Activated CD4-positive, alpha-beta T cell treated with anti-CD3 and anti-CD28 coated beads for 1 hour (primary cell): ENCODE data around the gene JAML.

ENCODE experiments used
- DNase-seq: peaks from one replicate; pipeline ENCODE4 v3.0.0-alpha.2; 2020

The JAML gene

GRCh38 chr11:118239509-118240205 is 14.8 kb upstream of the JAML start:
- DNase-seq = no peak

DNA sequence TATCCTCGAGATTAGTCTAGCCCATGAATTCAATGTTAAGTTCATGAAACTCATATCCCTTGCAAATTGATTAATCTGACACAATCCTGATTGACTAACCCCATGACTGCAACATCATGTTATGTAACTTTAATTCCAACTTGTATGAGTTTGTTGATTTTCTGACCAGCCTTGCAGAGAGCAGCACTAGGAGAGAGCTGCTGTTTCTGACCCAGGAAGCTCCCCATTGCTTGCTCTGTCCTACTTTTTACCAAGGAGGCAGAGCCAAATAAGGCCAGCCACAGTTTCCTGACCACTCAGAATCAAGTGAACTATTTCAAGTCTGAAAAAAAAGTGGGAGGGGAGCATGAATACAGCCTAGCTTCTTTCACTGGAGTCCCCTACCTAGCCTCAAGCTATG is 14.1 kb upstream of the JAML start:
- no peak for DNase-seq

- DNase-seq = no peak
Measured at GRCh38 chr11:118238421-118238820, 13.6 kb upstream of the JAML start.

DNA sequence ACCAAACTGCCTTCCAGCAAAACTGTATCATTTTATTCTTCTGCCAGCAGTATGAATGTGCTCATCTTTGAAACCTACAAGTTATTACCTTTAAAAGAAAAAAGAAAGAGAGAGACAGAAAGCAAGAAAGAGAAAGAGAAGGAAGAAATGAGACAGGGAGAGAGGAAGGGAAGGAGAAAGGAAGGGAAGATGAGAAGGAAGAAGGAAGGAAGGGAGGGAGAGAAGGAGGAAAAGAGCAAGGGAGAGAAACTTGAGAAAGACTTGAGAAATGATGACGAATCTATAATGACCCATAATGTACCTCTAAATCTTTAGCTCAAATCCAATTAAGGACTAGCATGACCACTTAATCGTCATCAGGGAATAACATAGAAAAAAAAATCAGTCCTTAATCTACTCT is 11.4 kb upstream of the JAML start:
- no peak for DNase-seq

GRCh38 chr11:118234833-118235232 is 10.0 kb upstream of the JAML start:
- no peak for DNase-seq

- no peak for DNase-seq
Measured at GRCh38 chr11:118233850-118234249, 9.0 kb upstream of the JAML start.

DNA sequence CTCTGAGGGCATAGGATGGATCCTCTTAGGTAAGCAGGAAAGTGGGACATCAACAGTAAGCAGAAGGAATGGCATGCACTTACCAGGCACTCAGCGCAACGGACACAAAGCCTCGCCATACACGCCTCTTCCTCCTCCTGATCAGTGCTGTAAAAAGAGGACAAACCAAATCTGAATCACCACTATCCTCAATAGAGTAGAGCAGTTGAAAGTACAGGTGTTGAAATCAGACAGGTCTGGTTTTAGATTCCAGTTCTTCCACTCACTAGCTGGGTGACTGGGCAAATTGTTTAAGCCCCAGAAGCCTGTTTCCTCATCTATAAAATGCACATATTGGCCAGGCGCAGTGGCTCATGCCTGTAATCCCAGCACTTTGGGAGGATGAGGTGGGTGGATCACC is 8.6 kb upstream of the JAML start:
- DNase-seq = no peak

DNA sequence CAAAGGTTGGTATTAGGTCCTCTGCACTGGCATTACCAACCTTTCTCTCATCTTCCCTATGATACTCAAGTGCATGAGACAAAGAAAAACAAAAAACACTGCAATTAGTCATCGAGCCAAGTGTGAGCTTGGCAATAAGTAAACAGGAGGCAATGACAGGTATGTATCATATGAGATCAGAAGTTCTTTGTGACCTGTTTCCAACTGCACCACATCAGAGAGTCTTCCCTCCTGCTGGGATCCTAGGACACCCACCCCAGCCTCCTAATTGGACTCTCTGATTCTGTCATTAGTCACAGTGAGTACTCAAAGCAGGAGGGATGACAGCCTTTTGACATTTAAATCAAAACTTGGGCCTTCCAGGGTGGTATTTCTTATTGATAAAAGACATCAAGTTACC is 7.8 kb upstream of the JAML start:
- no peak for DNase-seq

DNA sequence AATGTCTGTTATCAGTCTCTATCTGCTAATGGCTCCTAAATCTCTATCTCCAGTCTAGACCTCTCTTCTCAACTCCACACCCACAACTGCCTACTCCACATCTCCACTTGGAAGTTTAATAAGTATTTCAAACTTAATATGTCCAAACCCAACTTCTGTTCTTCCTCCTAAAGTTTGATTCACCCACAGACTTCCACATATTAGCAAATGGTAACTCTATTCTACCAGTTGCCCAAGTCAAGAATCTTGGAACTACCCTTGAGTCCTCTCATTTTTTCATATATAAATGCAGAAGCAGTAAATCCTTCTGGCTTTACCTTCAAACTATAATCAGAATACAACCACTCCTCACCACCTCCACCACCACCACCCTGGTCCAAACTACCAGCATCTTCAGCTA is 6.7 kb upstream of the JAML start:
- DNase-seq = no peak

- no peak for DNase-seq
Measured at GRCh38 chr11:118230088-118230487, 5.3 kb upstream of the JAML start.

DNA sequence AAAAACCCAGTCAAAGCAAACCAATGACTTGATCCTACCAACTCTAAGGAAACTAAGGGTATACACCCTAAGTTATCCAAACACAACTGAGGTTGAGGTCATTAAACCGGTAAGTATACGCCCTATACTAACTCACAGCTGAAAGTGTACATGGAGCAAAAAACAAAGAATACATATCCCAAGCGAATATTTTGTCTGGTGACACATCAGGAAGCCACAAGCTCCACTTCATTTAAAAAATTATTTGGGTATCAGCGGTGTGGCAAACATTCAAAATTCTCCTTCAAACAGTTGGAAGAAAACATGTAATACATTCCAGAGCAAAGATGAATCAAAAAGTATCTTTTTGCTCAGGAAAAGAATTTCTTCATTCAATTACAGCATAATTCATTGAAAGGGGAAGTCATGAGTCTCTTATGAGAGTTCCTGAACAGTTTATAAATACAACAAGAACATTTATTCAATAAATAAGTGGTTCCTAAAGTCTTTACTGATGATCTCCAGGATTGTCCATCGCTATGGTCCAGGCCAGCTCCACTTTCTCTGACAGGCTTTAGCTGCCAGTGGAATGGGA is 4.5 kb upstream of the JAML start:
- no peak for DNase-seq

GRCh38 chr11:118227865-118228785 is 3.3 kb upstream of the JAML start:
- DNase-seq = no peak

- DNase-seq = no peak
Measured at GRCh38 chr11:118226781-118227180, 2.0 kb upstream of the JAML start.

- no peak for DNase-seq
Measured at GRCh38 chr11:118226296-118226695, 1.5 kb upstream of the JAML start.

DNA sequence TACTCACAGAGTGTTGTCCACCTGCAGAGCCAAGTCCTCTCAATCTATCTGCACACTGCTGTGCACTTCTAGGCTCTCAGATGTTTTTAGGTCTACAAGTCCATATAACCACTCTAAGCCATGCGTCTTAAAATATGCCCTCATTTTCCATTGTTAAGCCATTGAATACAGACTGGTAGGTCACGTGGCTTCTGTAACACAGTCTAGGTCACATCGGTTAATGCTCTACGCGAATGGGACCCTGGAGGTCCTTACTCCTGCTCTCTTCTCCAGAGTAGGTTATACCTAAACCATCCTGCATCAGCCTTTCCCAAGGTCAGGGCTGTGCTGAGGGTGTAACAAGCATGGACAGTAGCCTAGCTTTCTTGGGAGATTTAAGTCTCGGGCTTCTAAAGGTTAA is 819 bp downstream of the JAML start:
- no peak for DNase-seq

DNA sequence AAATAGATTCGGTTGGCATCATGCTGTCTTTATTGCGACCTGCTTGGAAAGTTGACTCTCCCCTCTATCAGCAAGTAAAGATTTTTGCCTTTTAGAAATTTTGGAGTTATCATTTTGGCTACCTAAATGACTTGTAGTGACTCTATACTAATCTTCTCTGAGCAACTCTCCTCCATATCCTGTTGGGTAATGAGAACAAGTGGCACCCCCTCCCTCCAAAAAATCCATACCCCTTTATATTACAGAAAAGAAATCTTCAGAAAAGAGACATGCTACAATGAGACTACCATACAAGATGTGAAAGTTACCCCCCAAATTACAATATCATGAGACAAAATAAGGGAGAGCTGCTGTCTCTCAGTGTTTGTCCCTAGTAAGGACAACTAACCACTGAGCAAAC is 1.2 kb downstream of the JAML start:
- DNase-seq = no peak

- DNase-seq = no peak
Measured at GRCh38 chr11:118222437-118222836, 2.4 kb downstream of the JAML start.

GRCh38 chr11:118221419-118221818 is 3.4 kb downstream of the JAML start:
- DNase-seq = no peak

GRCh38 chr11:118219732-118220131 is 5.1 kb downstream of the JAML start:
- no peak for DNase-seq

DNA sequence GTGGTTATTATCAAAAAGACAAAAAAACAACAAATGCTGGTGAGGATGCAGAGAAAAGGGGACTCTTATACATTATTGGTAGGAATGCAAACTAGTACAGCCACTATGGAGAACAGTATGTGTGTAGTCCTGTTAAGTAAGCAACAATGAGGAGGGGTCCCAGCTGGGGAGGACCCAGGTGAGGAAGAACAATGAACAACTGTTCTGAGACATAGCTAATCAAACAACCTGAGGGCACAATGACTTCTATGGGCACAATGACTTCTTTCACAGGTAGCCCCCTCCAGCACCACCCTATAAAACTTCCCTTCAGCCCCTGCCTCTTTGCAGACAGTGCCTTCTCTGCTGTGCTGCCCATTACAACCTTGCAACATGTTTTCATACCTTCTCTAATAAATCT is 5.6 kb downstream of the JAML start:
- DNase-seq = no peak

GRCh38 chr11:118217575-118217974 is 7.2 kb downstream of the JAML start:
- DNase-seq = no peak

DNA sequence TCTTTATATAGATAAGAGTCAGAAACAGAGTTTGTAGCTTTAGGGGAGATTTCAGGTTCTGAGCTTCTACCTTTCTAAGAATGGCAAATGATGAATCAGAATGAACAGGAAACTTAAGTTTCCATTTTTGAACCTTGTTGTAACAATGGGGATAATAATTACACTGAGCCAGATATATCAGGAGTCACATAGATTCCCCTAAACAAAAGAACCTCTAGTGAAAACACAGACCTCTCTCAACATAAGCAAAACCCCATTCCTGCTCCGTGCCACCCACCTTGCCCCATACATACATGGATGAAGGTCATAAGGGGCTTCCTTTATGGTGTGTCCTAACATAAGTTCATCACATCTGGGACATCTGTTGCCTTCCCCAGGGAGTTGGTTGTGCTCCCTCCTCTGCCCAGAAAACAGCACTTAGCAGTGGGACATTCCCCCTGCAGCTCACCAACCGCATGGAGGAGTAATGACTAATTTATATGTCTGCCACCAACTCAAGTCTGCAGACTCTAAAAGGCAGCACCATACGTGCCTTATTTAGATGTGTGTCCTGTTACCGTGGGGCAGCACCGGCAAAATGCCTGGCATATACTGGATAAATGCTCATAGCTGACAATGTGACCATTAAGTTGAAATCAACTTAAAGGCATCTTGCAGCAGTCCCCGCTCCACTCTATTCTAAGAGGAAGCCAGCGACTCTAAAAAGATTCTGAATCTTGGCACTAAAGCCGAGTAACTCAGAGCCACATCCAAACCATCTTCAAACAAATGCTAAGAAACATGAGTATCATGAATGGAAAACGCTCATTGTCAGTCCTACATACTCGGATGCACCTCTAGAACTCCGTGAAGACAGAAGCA is 8.0 kb downstream of the JAML start:
- DNase-seq = no peak

GRCh38 chr11:118215765-118216164 is 9.0 kb downstream of the JAML start:
- DNase-seq = no peak
